H9 (cell line): Measurements from ENCODE around the gene FHIT. TPM values are rescaled to one million over a fixed set of nuclear protein-coding genes. Genes with fewer than 3 reads are reported as not detected.

Experiments
- DNase-seq: peaks from one replicate; pipeline ENCODE4 v3.0.0-alpha.2; 2017
- H2AFZ ChIP-seq: one replicate; pipeline ENCODE4 v1.6.1; 2013; ENCODE audit warnings: mild to moderate bottlenecking, low read length, control low read depth, moderate library complexity
- H2AK5ac ChIP-seq: 2 replicates; pipeline ENCODE4 v1.6.1; 2013; ENCODE audit warnings: low read length, control low read depth, mixed read lengths; ENCODE audit not compliant: insufficient read length
- H2BK120ac ChIP-seq: one replicate; pipeline ENCODE4 v1.6.1; 2013; ENCODE audit warnings: low read depth, mild to moderate bottlenecking, low read length, control low read depth, inconsistent platforms; ENCODE audit not compliant: poor library complexity, severe bottlenecking
- H2BK12ac ChIP-seq: 2 replicates; pipeline ENCODE4 v1.6.1; 2013; ENCODE audit warnings: low read length, control low read depth, mixed read lengths, low read depth; ENCODE audit not compliant: insufficient read length
- H2BK15ac ChIP-seq: 2 replicates; pipeline ENCODE4 v1.6.1; 2013; ENCODE audit warnings: low read depth, low read length, control low read depth
- H2BK20ac ChIP-seq: one replicate; pipeline ENCODE4 v1.6.1; 2013; ENCODE audit warnings: low read depth, mild to moderate bottlenecking, low read length, control low read depth, inconsistent platforms; ENCODE audit not compliant: poor library complexity, severe bottlenecking
- H2BK5ac ChIP-seq: 2 replicates; pipeline ENCODE4 v1.6.1; 2013; ENCODE audit warnings: low read length, control low read depth, mixed read lengths; ENCODE audit not compliant: insufficient read length
- H3K14ac ChIP-seq: 2 replicates; pipeline ENCODE4 v1.6.1; 2013; ENCODE audit warnings: low read length, control low read depth; ENCODE audit not compliant: insufficient read depth
- H3K18ac ChIP-seq: 2 replicates; pipeline ENCODE4 v1.6.1; 2013; ENCODE audit warnings: low read depth, mild to moderate bottlenecking, mixed read lengths, low read length, control low read depth; ENCODE audit not compliant: insufficient read length
- H3K23ac ChIP-seq: 2 replicates; pipeline ENCODE4 v1.6.1; 2013; ENCODE audit warnings: low read length, control low read depth, mixed read lengths, low read depth; ENCODE audit not compliant: insufficient read length
- H3K23me2 ChIP-seq: 2 replicates; pipeline ENCODE4 v1.6.1; 2013; ENCODE audit warnings: low read depth, mild to moderate bottlenecking, mixed read lengths, low read length, control low read depth; ENCODE audit not compliant: insufficient read length, poor library complexity, severe bottlenecking
- H3K27ac ChIP-seq: 2 replicates; pipeline ENCODE4 v1.5.1; 2013; ENCODE audit warnings: low read length, control low read depth, mixed read lengths, low read depth; ENCODE audit not compliant: insufficient read length
- H3K27me3 ChIP-seq: 2 replicates; pipeline ENCODE4 v1.6.1; 2013; ENCODE audit warnings: low read length, control low read depth, inconsistent platforms; ENCODE audit not compliant: insufficient read depth
- H3K4ac ChIP-seq: 2 replicates; pipeline ENCODE4 v1.6.1; 2013; ENCODE audit warnings: low read depth, mild to moderate bottlenecking, control low read depth, inconsistent platforms, low read length, moderate library complexity
- H3K4me1 ChIP-seq: 2 replicates; pipeline ENCODE4 v1.6.1; 2013; ENCODE audit warnings: low read length, control low read depth, inconsistent platforms; ENCODE audit not compliant: insufficient read depth
- H3K4me2 ChIP-seq: 2 replicates; pipeline ENCODE4 v1.6.1; 2013; ENCODE audit warnings: low read length, control low read depth, mixed read lengths; ENCODE audit not compliant: insufficient read length, insufficient read depth
- H3K56ac ChIP-seq: 2 replicates; pipeline ENCODE4 v1.6.1; 2013; ENCODE audit warnings: low read depth, mild to moderate bottlenecking, mixed read lengths, low read length, control low read depth; ENCODE audit not compliant: insufficient read length
- H3K79me1 ChIP-seq: 2 replicates; pipeline ENCODE4 v1.6.1; 2013; ENCODE audit warnings: low read depth, mild to moderate bottlenecking, moderate library complexity, low read length, control low read depth, inconsistent platforms; ENCODE audit not compliant: insufficient read depth, poor library complexity, severe bottlenecking
- H3K79me2 ChIP-seq: 2 replicates; pipeline ENCODE4 v1.6.1; 2013; ENCODE audit warnings: low read length, control low read depth, inconsistent platforms; ENCODE audit not compliant: insufficient read depth
- H3K9ac ChIP-seq: 2 replicates; pipeline ENCODE4 v1.6.1; 2013; ENCODE audit warnings: low read length, control low read depth, mixed read lengths; ENCODE audit not compliant: insufficient read length; ENCODE audit errors: extremely low read depth
- H3K9me3 ChIP-seq: one replicate; pipeline ENCODE4 v1.6.1; 2013; ENCODE audit warnings: low read depth, low read length, inconsistent platforms; ENCODE audit not compliant: control insufficient read depth
- H3T11ph ChIP-seq: one replicate; pipeline ENCODE4 v1.6.1; 2013; ENCODE audit warnings: mild to moderate bottlenecking, low read length, control low read depth, inconsistent platforms
- H4K20me1 ChIP-seq: one replicate; pipeline ENCODE4 v1.6.1; 2013; ENCODE audit not compliant: control insufficient read depth, insufficient read length, insufficient read depth
- H4K5ac ChIP-seq: 2 replicates; pipeline ENCODE4 v1.6.1; 2013; ENCODE audit warnings: low read depth, mild to moderate bottlenecking, mixed read lengths, low read length, control low read depth; ENCODE audit not compliant: insufficient read length
- H4K8ac ChIP-seq: replicated peaks from 2 replicates; pipeline ENCODE4 v1.6.1; 2013; ENCODE audit warnings: low read length, control low read depth, mixed read lengths, low read depth; ENCODE audit not compliant: insufficient read length
- H4K91ac ChIP-seq: 2 replicates; pipeline ENCODE4 v1.6.1; 2013; ENCODE audit warnings: low read depth, mild to moderate bottlenecking, moderate library complexity, mixed read lengths, low read length, control low read depth; ENCODE audit not compliant: insufficient read length
- H3K27ac Mint-ChIP-seq, 3 experiments: 2 replicates in 2 of 3; 3 replicates in 1 of 3; pipeline ENCODE4 v1.8.0; 2020 to 2021; ENCODE audit warnings: mixed read lengths in 3 of 3, mild to moderate bottlenecking in 1 of 3, moderate library complexity in 1 of 3
- H3K27me3 Mint-ChIP-seq: 2 replicates; pipeline ENCODE4 v1.8.0; 2021; ENCODE audit warnings: low read depth, mild to moderate bottlenecking, moderate library complexity, mixed read lengths
- H3K36me3 Mint-ChIP-seq, 3 experiments: 2 replicates in 2 of 3; 3 replicates in 1 of 3; pipeline ENCODE4 v1.8.0; 2020 to 2021; ENCODE audit warnings: low read depth in 3 of 3, mixed read lengths in 3 of 3; ENCODE audit not compliant: insufficient read depth in 1 of 3
- H3K4me1 Mint-ChIP-seq, 2 experiments: 2 replicates each; pipeline ENCODE4 v1.8.0; 2020; ENCODE audit warnings: mixed read lengths in 2 of 2
- H3K4me3 Mint-ChIP-seq, 2 experiments: 2 replicates in 1 of 2; 3 replicates in 1 of 2; pipeline ENCODE4 v1.8.0; 2020 to 2021; ENCODE audit warnings: mild to moderate bottlenecking in 2 of 2, mixed read lengths in 2 of 2, moderate library complexity in 1 of 2
- H3K9me3 Mint-ChIP-seq, 2 experiments: 2 replicates in 1 of 2; 3 replicates in 1 of 2; pipeline ENCODE4 v1.8.0; 2020; ENCODE audit warnings: mild to moderate bottlenecking in 2 of 2, mixed read lengths in 2 of 2, moderate library complexity in 1 of 2
- CTCF ChIP-seq: fragments of 200-600 bp; sonication (generic); conservative IDR thresholded peaks from 3 replicates; pipeline ENCODE4 v1.8.0; 2021; ENCODE audit warnings: antibody characterized with exemption, mild to moderate bottlenecking
- WGBS: extraction: QIAGEN DNeasy Blood & Tissue Kit; methylation state at CpG from one replicate; pipeline ENCODE4 v1.1.7; 2013; ENCODE audit warnings: missing lambda C conversion rate, low lambda C conversion rate, mixed read lengths; ENCODE audit not compliant: insufficient read length; ENCODE audit errors: extremely low coverage; 5-methylcytosine and 5-hydroxymethylcytosine counted together
- total RNA-seq: library from RNA; stranded (reverse); gene quantifications from 2 replicates; pipeline ENCODE4 v1.2.1, GENCODE V29; 2021

The FHIT gene
- total RNA-seq, 1 experiment from 2014 or later = 3.0 TPM

- Histone ChIP-seq H3K4ac (no peak overlapping the region), H3K79me1 (no peaks in the 10 kb centered on the region), H3K4me1 (no peaks in the 10 kb centered on the region), H2BK5ac (no peak overlapping the region), H4K8ac (no peak overlapping the region), H2BK20ac (no peak overlapping the region), H2BK12ac (no peak overlapping the region), H4K20me1 (no peaks in the 10 kb centered on the region), H3K23ac (no peak overlapping the region), H2BK15ac (no peak overlapping the region), H4K5ac (no peak overlapping the region), H3K27me3 (no peaks in the 10 kb centered on the region), H3K4me2 (no peak overlapping the region), H3K18ac (no peak overlapping the region), H3K9me3 (peaks cover 5% of the 10 kb centered on the region), H2AK5ac (no peak overlapping the region), H2BK120ac (no peak overlapping the region), H3K27ac (no peak overlapping the region), H4K91ac (no peak overlapping the region), H3K79me2 (no peaks in the 10 kb centered on the region), H3K56ac (no peak overlapping the region), H3K14ac (no peak overlapping the region), H3T11ph (no peak overlapping the region), H3K9ac (no peak overlapping the region), H3K23me2 (no peaks in the 10 kb centered on the region), H2AFZ (no peak overlapping the region)
- Mint-ChIP-seq H3K4me3 (no peak overlapping the region; a peak in 1 of 5 replicates), H3K4me1 (peaks cover 14 to 26% of the 10 kb centered on the region in 2 experiments), H3K9me3 (peaks cover 2 to 7% of the 10 kb centered on the region in 2 experiments; a peak in 2 of 5 replicates), H3K27ac (peak overlapping the region in 1 of 3 experiments; percentile 22; a peak in 1 of 7 replicates), H3K36me3 (peaks cover 3 to 15% (median 4%) of the 10 kb centered on the region in 3 experiments; a peak in 4 of 7 replicates), H3K27me3 (no peaks in the 10 kb centered on the region)
- no peak for DNase-seq
- no CpG with 5 or more reads among the region's 4 CpGs for WGBS
- TF ChIP-seq CTCF = no peak; the same call in 2 of the 3 replicates
Measured at GRCh38 chr3:60839246-60839645, 412.0 kb downstream of the FHIT start.
